ENCODE data around the gene LRRC18. TPM values are rescaled to one million over a fixed set of nuclear protein-coding genes. Genes with fewer than 3 reads are reported as not detected.
A peak's percentile ranks its signal among the peaks of the same experiment; 100 is the strongest.

LRRC18 gene
- total RNA-seq, 1 donor from 2014 or later: not detected

GRCh38 chr10:48957361-48958151 is 17.9 kb upstream of the LRRC18 start:
- Histone ChIP-seq H3K27ac (no peak overlapping the region), H3K9me3 (no peaks in the 10 kb centered on the region), H3K4me1 (no peaks in the 10 kb centered on the region), H3K4me3 (no peak overlapping the region), H3K36me3 (no peaks in the 10 kb centered on the region), H3K27me3 (no peaks in the 10 kb centered on the region)
- TF ChIP-seq CTCF (IDR thresholded peaks at IDR 0.05): no peak
- no peak for DNase-seq (ENCODE audit: low spot score in 2 of 2)
- intact Hi-C loops (cut with DNase I): no loop called here

GRCh38 chr10:48951707-48952106 is 12.1 kb upstream of the LRRC18 start:
- intact Hi-C loops (cut with DNase I): no loop called here
- Histone ChIP-seq H3K27ac (no peak overlapping the region), H3K27me3 (no peaks in the 10 kb centered on the region), H3K4me3 (no peak overlapping the region), H3K9me3 (no peaks in the 10 kb centered on the region), H3K4me1 (peaks cover 3 to 5% of the 10 kb centered on the region in 2 donors), H3K36me3 (no peaks in the 10 kb centered on the region)
- TF ChIP-seq CTCF (IDR thresholded peaks at IDR 0.05): no peak
- no peak for DNase-seq (ENCODE audit: low spot score in 2 of 2)

GRCh38 chr10:48948470-48949037 is 8.9 kb upstream of the LRRC18 start:
- no peaks in the 10 kb centered on the region for H3K9me3 ChIP-seq
- H3K4me3 ChIP-seq: no peak overlapping the region
- intact Hi-C loops (cut with DNase I): no loop called here
- peaks cover 3 to 5% of the 10 kb centered on the region in 2 donors for H3K4me1 ChIP-seq
- no peaks in the 10 kb centered on the region for H3K36me3 ChIP-seq
- H3K27ac ChIP-seq: peak overlapping the region in 1 of 2 donors; percentile 56
- TF ChIP-seq CTCF (IDR thresholded peaks at IDR 0.05): no peak
- DNase-seq (ENCODE audit: low spot score in 2 of 2): no peak
- H3K27me3 ChIP-seq: no peaks in the 10 kb centered on the region

GRCh38 chr10:48947690-48948469 is 8.2 kb upstream of the LRRC18 start:
- peaks cover 3 to 5% of the 10 kb centered on the region in 2 donors for H3K4me1 ChIP-seq
- intact Hi-C loops (cut with DNase I): no loop called here
- no peaks in the 10 kb centered on the region for H3K9me3 ChIP-seq
- H3K4me3 ChIP-seq: no peak overlapping the region
- no peaks in the 10 kb centered on the region for H3K27me3 ChIP-seq
- no peak for TF ChIP-seq CTCF (IDR thresholded peaks at IDR 0.05)
- DNase-seq (ENCODE audit: low spot score in 2 of 2): no peak
- no peaks in the 10 kb centered on the region for H3K36me3 ChIP-seq
- peak overlapping the region in 1 of 2 donors; percentile 56 for H3K27ac ChIP-seq

GRCh38 chr10:48946891-48947500 is 7.4 kb upstream of the LRRC18 start:
- H3K9me3 ChIP-seq: no peaks in the 10 kb centered on the region
- H3K36me3 ChIP-seq: no peaks in the 10 kb centered on the region
- H3K27ac ChIP-seq: peak overlapping the region in 1 of 2 donors; percentile 56
- no peak for TF ChIP-seq CTCF (IDR thresholded peaks at IDR 0.05)
- H3K4me1 ChIP-seq: peaks cover 3 to 5% of the 10 kb centered on the region in 2 donors
- DNase-seq (ENCODE audit: low spot score in 2 of 2): no peak
- no peaks in the 10 kb centered on the region for H3K27me3 ChIP-seq
- no peak overlapping the region for H3K4me3 ChIP-seq
- intact Hi-C loops (cut with DNase I): no loop called here

Data from ascending aorta (tissue), 2 donors.